ENCODE measurements around the gene ANO7.

The ANO7 gene

DNA sequence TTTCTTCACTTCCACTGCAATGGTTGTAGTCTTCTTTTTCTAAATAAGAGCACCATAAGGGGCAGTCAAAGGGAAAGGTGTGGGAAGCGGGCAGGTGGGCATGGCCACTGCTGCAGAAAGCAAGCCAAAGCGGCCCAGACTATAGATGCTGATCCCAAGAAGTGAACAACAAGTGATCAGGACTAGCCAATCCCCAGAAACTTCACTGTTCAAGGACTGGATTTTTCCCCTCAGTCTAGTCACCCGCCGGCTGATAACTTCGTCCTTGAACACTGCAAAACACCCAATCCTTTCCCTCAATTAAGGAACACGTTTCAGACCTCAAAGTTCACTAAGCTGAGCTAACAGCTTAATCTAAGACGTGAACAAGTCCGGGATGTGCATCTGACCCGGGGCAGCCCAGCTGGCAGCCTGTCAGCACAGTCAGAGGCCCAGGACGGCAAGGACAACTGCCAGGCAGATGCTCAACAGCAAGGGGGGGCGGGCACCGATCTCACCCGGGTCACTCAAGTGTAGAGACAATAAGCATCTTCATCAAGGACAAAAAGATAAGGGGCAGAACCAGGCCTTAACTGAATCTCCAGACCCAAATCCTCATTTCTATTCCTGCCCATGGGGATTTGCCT, 67.2 kb downstream of the ANO7 start:
- TF ChIP-seq, protein P1, sequence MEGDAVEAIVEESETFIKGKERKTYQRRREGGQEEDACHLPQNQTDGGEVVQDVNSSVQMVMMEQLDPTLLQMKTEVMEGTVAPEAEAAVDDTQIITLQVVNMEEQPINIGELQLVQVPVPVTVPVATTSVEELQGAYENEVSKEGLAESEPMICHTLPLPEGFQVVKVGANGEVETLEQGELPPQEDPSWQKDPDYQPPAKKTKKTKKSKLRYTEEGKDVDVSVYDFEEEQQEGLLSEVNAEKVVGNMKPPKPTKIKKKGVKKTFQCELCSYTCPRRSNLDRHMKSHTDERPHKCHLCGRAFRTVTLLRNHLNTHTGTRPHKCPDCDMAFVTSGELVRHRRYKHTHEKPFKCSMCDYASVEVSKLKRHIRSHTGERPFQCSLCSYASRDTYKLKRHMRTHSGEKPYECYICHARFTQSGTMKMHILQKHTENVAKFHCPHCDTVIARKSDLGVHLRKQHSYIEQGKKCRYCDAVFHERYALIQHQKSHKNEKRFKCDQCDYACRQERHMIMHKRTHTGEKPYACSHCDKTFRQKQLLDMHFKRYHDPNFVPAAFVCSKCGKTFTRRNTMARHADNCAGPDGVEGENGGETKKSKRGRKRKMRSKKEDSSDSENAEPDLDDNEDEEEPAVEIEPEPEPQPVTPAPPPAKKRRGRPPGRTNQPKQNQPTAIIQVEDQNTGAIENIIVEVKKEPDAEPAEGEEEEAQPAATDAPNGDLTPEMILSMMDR (IDR thresholded peaks at IDR 0.05; ENCODE audit: low read depth, low read length): no peak
- no peak for DNase-seq

DNA sequence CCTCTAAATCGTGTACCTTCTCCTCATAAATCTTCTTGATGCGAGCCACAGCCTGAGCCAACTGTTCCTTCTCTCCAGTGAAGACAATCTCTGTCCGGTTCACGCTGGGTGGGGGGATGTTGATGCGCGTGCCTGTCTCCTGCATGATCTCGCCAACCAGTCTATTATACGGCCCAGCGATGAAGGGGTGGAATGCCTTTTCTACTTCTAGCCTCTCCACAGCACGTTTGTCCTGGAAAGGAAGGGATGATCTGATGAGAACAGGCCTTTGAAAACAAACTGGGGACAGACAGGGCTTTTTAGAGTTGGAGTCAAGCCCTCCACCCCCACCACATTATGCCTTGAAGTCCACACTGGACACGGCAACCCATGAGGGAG, 67.7 kb downstream of the ANO7 start:
- Histone ChIP-seq H3K4me1 (no peaks in the 10 kb centered on the region), H3K36me3 (peaks cover 91% of the 10 kb centered on the region), H3K9me3 (no peaks in the 10 kb centered on the region), H3K4me3 (ENCODE audit: low read depth, low read length) (no peak overlapping the region), H3K27me3 (no peaks in the 10 kb centered on the region)
- TF ChIP-seq, protein P1 (IDR thresholded peaks at IDR 0.05; ENCODE audit: low read depth, low read length): no peak
- DNase-seq: no peak

More for the DNA sequence above, 67.2 kb downstream of the ANO7 start:
- H3K9me3 ChIP-seq: no peaks in the 10 kb centered on the region
- H3K36me3 ChIP-seq: peaks cover 93% of the 10 kb centered on the region
- no peaks in the 10 kb centered on the region for H3K27me3 ChIP-seq
- no peak overlapping the region for H3K4me3 ChIP-seq (ENCODE audit: low read depth, low read length)
- H3K4me1 ChIP-seq: no peaks in the 10 kb centered on the region

DNA sequence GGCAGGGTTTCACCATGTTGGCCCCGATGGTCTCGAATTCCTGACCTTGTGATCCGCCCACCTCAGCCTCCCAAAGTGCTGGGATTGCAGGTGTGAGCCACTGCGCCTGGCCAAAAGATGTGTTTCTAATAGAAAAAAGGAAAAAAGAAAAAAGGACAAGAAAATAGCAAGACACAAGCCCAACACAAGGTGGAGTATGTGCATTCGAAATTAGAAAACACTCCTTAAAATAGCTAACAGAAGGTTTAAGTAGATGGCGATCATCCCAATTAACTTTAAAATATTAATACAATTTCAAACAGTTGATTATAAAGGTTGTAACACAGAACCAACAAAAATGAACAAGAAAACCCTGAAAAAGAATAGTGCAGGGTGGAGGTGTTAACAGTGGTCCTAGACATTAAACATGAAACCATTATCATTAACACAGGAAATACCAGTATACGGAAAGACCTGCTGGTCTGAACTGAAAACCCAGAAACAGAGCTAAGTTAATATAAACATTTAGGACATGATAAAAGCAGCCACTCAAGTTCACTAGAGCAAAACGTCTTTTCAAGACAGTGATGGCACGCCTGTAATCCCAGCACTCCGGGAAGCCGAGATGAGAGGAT, 69.0 kb downstream of the ANO7 start:
- H3K4me1 ChIP-seq: no peaks in the 10 kb centered on the region
- H3K36me3 ChIP-seq: peaks cover 91% of the 10 kb centered on the region
- TF ChIP-seq, protein P1 (IDR thresholded peaks at IDR 0.05; ENCODE audit: low read depth, low read length): no peak

DNA sequence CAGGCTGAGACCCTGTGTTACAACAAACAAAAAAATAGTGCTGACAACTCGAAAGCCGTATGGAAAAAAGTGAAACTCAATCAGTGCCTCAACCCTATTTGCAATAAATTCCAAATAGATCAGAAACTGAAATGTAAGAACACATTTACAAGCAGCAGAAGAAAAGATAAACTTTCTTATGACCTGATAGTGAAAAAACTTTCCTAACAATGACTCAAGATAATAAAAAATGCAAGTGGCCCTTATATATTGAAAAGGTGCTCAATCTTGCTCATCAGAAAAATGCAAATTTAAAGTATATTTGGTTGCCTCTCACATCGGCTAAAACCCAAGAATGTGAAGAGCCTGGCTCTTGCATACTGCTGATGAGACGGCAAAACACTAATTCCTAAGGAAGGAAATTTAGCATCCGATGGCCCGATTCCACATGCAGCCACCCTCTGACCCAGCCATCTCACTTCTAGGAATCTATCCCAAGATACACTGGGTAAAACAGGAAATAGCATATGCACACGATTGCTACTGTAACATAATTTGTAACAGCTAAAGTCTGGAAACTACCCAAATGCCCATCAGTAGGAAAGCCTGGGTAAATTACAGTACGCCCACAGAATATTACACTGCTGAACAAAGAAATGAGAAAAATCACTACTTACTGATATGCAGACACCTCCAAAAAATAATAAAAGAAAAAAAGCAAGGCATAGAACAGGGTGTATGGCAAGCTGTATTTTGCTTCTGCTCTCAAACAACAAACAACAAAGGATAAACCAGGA, 70.2 kb downstream of the ANO7 start:
- no peak for DNase-seq
- no peak overlapping the region for H3K4me3 ChIP-seq (ENCODE audit: low read depth, low read length)
- no peaks in the 10 kb centered on the region for H3K9me3 ChIP-seq
- H3K27me3 ChIP-seq: no peaks in the 10 kb centered on the region
- TF ChIP-seq, protein P1 (IDR thresholded peaks at IDR 0.05; ENCODE audit: low read depth, low read length): no peak
- H3K36me3 ChIP-seq: peaks cover 91% of the 10 kb centered on the region
- H3K4me1 ChIP-seq: no peaks in the 10 kb centered on the region

More for the DNA sequence above, 69.0 kb downstream of the ANO7 start:
- no peak for DNase-seq
- Histone ChIP-seq H3K4me3 (ENCODE audit: low read depth, low read length) (no peak overlapping the region), H3K27me3 (no peaks in the 10 kb centered on the region), H3K9me3 (no peaks in the 10 kb centered on the region)

DNA sequence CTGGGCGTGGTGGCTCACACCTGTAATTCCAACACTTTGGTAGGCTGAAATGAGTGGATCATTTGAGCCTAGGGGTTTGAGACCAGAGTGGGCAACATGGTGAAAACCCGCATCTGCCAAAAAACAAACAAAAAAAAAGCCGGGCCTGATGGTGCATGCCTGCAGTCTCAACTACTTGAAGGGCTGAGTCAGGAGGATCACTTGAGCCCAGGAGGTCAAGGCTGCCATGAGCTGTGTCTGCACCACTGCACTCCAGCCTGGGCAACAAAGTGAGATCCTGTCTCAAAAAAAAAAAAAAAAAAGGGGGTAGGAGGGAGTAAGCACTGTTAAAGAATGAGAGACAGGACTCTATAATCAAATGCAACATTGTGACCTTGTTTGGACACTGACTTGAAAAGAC, 72.4 kb downstream of the ANO7 start:
- peaks cover 93% of the 10 kb centered on the region for H3K36me3 ChIP-seq
- no peaks in the 10 kb centered on the region for H3K27me3 ChIP-seq
- TF ChIP-seq, protein P1 (IDR thresholded peaks at IDR 0.05; ENCODE audit: low read depth, low read length): no peak
- DNase-seq: no peak
- H3K9me3 ChIP-seq: no peaks in the 10 kb centered on the region
- no peaks in the 10 kb centered on the region for H3K4me1 ChIP-seq
- H3K4me3 ChIP-seq (ENCODE audit: low read depth, low read length): no peak overlapping the region

DNA sequence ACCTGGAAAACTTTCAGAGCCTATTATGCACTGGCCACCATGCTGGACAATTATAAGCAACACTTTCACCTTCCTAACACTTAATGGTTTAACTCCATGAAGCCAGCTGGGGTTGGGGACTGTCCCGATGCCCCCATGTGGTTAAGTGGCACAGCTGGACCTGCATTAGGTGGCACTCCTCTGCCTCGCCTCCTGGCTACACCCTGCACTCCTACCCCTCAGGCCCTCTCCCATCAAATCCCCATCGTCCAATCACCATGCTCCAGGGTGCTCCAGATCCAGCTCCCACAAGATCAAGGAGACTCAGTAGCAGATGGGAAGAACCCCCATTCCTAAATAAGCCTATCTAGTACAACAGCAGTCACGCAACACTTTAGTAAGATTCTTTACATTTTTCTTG, 73.2 kb downstream of the ANO7 start:
- TF ChIP-seq, protein P1 (IDR thresholded peaks at IDR 0.05; ENCODE audit: low read depth, low read length): no peak
- Histone ChIP-seq H3K27me3 (no peaks in the 10 kb centered on the region), H3K9me3 (no peaks in the 10 kb centered on the region), H3K4me3 (ENCODE audit: low read depth, low read length) (no peak overlapping the region), H3K36me3 (peaks cover 91% of the 10 kb centered on the region), H3K4me1 (no peaks in the 10 kb centered on the region)
- no peak for DNase-seq

Data from BE2C (cell line).